GM23248 (cell line): ENCODE measurements around the gene ZSWIM5. TPM values are rescaled to one million over a fixed set of nuclear protein-coding genes. Genes with fewer than 3 reads are reported as not detected.
"Not testable (repeated sequence)": the region's sequence is repeated elsewhere in the genome, so short reads cannot be mapped to it uniquely, and the experiment has no call there.

ENCODE experiments used
- DNase-seq: peaks from one replicate; pipeline ENCODE4 v3.0.0-alpha.2; 2015
- H2AFZ ChIP-seq: fragments of 200-600 bp; sonication (generic); 2 replicates; pipeline ENCODE4 v1.6.1; 2016; ENCODE audit warnings: antibody characterized with exemption
- H3F3A ChIP-seq: fragments of 200-600 bp; sonication (generic); 2 replicates; pipeline ENCODE4 v1.6.1; 2016; ENCODE audit warnings: mild to moderate bottlenecking, antibody characterized with exemption, mixed run types; ENCODE audit not compliant: insufficient read depth
- H3K27ac ChIP-seq: fragments of 200-600 bp; sonication (generic); 2 replicates; pipeline ENCODE4 v1.5.1; 2016; ENCODE audit warnings: mild to moderate bottlenecking
- H3K27me3 ChIP-seq: fragments of 200-600 bp; sonication (generic); replicated peaks from 2 replicates; pipeline ENCODE4 v1.6.1; 2016; ENCODE audit warnings: mild to moderate bottlenecking; ENCODE audit not compliant: insufficient read depth
- H3K36me3 ChIP-seq: fragments of 200-600 bp; sonication (generic); 2 replicates; pipeline ENCODE4 v1.6.1; 2016; ENCODE audit warnings: low read depth, mild to moderate bottlenecking
- H3K4me1 ChIP-seq: fragments of 200-600 bp; sonication (generic); 2 replicates; pipeline ENCODE4 v1.6.1; 2016; ENCODE audit warnings: mild to moderate bottlenecking; ENCODE audit not compliant: insufficient read depth
- H3K4me2 ChIP-seq: fragments of 200-600 bp; sonication (generic); one replicate; pipeline ENCODE4 v1.6.1; 2016; ENCODE audit warnings: mild to moderate bottlenecking; ENCODE audit not compliant: unreplicated experiment
- H3K4me3 ChIP-seq: fragments of 200-600 bp; sonication (generic); 2 replicates; pipeline ENCODE4 v1.5.1; 2016; ENCODE audit warnings: mild to moderate bottlenecking
- H3K79me2 ChIP-seq: fragments of 200-600 bp; sonication (generic); 2 replicates; pipeline ENCODE4 v1.6.1; 2016; ENCODE audit warnings: mild to moderate bottlenecking; ENCODE audit not compliant: insufficient read depth
- H3K9ac ChIP-seq: fragments of 200-600 bp; sonication (generic); 2 replicates; pipeline ENCODE4 v1.6.1; 2016; ENCODE audit warnings: mild to moderate bottlenecking
- H3K9me2 ChIP-seq: fragments of 200-600 bp; sonication (generic); 2 replicates; pipeline ENCODE4 v1.6.1; 2016; ENCODE audit warnings: mixed run types, mild to moderate bottlenecking, moderate library complexity; ENCODE audit not compliant: insufficient read depth
- H3K9me3 ChIP-seq: fragments of 200-600 bp; sonication (generic); one replicate; pipeline ENCODE4 v1.6.1; 2017; ENCODE audit warnings: low read depth
- H4K20me1 ChIP-seq: fragments of 200-600 bp; sonication (generic); 2 replicates; pipeline ENCODE4 v1.6.0; 2016; ENCODE audit not compliant: insufficient read depth
- EZH2 ChIP-seq: fragments of 200-600 bp; sonication (generic); IDR thresholded peaks from 2 replicates; pipeline ENCODE4 v1.6.1; 2018; ENCODE audit warnings: antibody characterized with exemption, mild to moderate bottlenecking; ENCODE audit not compliant: insufficient read depth, poor library complexity, severe bottlenecking
- EZH2phosphoT487 ChIP-seq: fragments of 200-600 bp; sonication (generic); IDR thresholded peaks from 2 replicates; pipeline ENCODE4 v1.6.1; 2018; ENCODE audit warnings: antibody characterized with exemption, moderate library complexity, mild to moderate bottlenecking, low read depth; ENCODE audit not compliant: insufficient read depth
- WGBS, 2 experiments: methylation state at CpG; one replicate each; pipeline ENCODE4 v1.1.6; 2015 to 2017; ENCODE audit warnings: low lambda C conversion rate in 2 of 2, low coverage in 1 of 2; ENCODE audit errors: missing lambda C conversion rate in 2 of 2; 5-methylcytosine and 5-hydroxymethylcytosine counted together
- in situ Hi-C: fragments of 300-500 bp; cut with MboI; formaldehyde crosslinking; loops from 2 replicates; pipeline ENCODE4 v1.15.0; 2020
- polyA plus RNA-seq: library from polyadenylated mRNA; unstranded; fragments of >200 nt; fragmentation: Nextera tagmentation; extraction: Ambion mirVana; gene quantifications from 2 replicates; pipeline ENCODE4 v1.2.1, GENCODE V29; 2016
- total RNA-seq: library from RNA; depleted of rRNA; stranded (reverse); fragments of >200 nt; shearing (Covaris generic); gene quantifications from 2 replicates; pipeline ENCODE4 v1.2.3, GENCODE V29; 2014

The ZSWIM5 gene
- total and polyA plus RNA-seq, 2 experiments from 2014 or later, result 0.06 to 0.54 TPM

- in situ Hi-C loops, result no loop called here
- Histone ChIP-seq H3F3A (peaks cover 8% of the 10 kb centered on the region), H3K9ac (no peak overlapping the region), H3K27me3 (no peaks in the 10 kb centered on the region), H3K4me3 (no peak overlapping the region), H4K20me1 (no peaks in the 10 kb centered on the region), H3K9me3 (no peaks in the 10 kb centered on the region), H3K79me2 (no peaks in the 10 kb centered on the region), H3K4me2 (no peak overlapping the region), H3K9me2 (no peaks in the 10 kb centered on the region), H3K27ac (no peak overlapping the region), H2AFZ (no peak overlapping the region), H3K36me3 (no peaks in the 10 kb centered on the region), H3K4me1 (peaks cover 5% of the 10 kb centered on the region; the same call in 1 of the 2 replicates)
- 21 to 30% methylated on average over 2 of the region's 2 CpGs for WGBS, 2 experiments
- TF ChIP-seq EZH2phosphoT487, result no peak
- TF ChIP-seq EZH2, result no peak
- DNase-seq, result no peak
Observed at GRCh38 chr1:45238846-45239245, 32.4 kb upstream of the ZSWIM5 start.

GRCh38 chr1:45236136-45236535 lies 29.7 kb upstream of the ZSWIM5 start:
- Histone ChIP-seq H3K36me3 (no peaks in the 10 kb centered on the region), H3K9me3 (no peaks in the 10 kb centered on the region), H2AFZ (no peak overlapping the region), H3K79me2 (no peaks in the 10 kb centered on the region), H4K20me1 (no peaks in the 10 kb centered on the region), H3K9me2 (no peaks in the 10 kb centered on the region), H3K27me3 (no peaks in the 10 kb centered on the region), H3K4me2 (no peak overlapping the region), H3K9ac (no peak overlapping the region), H3F3A (no peaks in the 10 kb centered on the region), H3K4me3 (no peak overlapping the region), H3K4me1 (no peaks in the 10 kb centered on the region), H3K27ac (no peak overlapping the region)
- no peak for TF ChIP-seq EZH2
- no peak for TF ChIP-seq EZH2phosphoT487
- WGBS, 2 experiments, result 42 to 52% methylated on average over 1 of the region's 1 CpG
- in situ Hi-C loops, result no loop called here
- no peak for DNase-seq

GRCh38 chr1:45230537-45230936 lies 24.1 kb upstream of the ZSWIM5 start:
- H4K20me1 ChIP-seq, result no peaks in the 10 kb centered on the region
- no peak for DNase-seq
- no peaks in the 10 kb centered on the region for H3K9me2 ChIP-seq
- H3F3A ChIP-seq, result no peaks in the 10 kb centered on the region
- in situ Hi-C loops, result no loop called here
- no peak overlapping the region for H2AFZ ChIP-seq
- no peak overlapping the region for H3K4me2 ChIP-seq
- H3K79me2 ChIP-seq, result no peaks in the 10 kb centered on the region
- no peak overlapping the region for H3K9ac ChIP-seq
- no peak overlapping the region for H3K4me3 ChIP-seq
- no peaks in the 10 kb centered on the region for H3K27me3 ChIP-seq
- TF ChIP-seq EZH2phosphoT487 (no peak), EZH2 (no peak)
- no peaks in the 10 kb centered on the region for H3K9me3 ChIP-seq
- H3K36me3 ChIP-seq, result no peaks in the 10 kb centered on the region
- no peak overlapping the region for H3K27ac ChIP-seq
- 77 to 80% methylated on average over 1 of the region's 1 CpG for WGBS, 2 experiments
- no peaks in the 10 kb centered on the region for H3K4me1 ChIP-seq

- Histone ChIP-seq H3K4me3 (no peak overlapping the region), H3F3A (no peaks in the 10 kb centered on the region), H3K9ac (no peak overlapping the region), H3K9me2 (no peaks in the 10 kb centered on the region), H2AFZ (no peak overlapping the region), H3K9me3 (no peaks in the 10 kb centered on the region), H4K20me1 (no peaks in the 10 kb centered on the region), H3K79me2 (no peaks in the 10 kb centered on the region), H3K27ac (no peak overlapping the region), H3K36me3 (no peaks in the 10 kb centered on the region), H3K27me3 (no peaks in the 10 kb centered on the region), H3K4me1 (no peaks in the 10 kb centered on the region), H3K4me2 (no peak overlapping the region)
- TF ChIP-seq EZH2 (no peak), EZH2phosphoT487 (no peak)
- WGBS, 2 experiments, result 54 to 67% methylated on average over 2 to 5 of the region's 5 CpGs
- in situ Hi-C loops, result no loop called here
- no peak for DNase-seq
Observed at GRCh38 chr1:45225598-45225997, 19.2 kb upstream of the ZSWIM5 start.

GRCh38 chr1:45223710-45224109 lies 17.3 kb upstream of the ZSWIM5 start:
- H4K20me1 ChIP-seq, H3K36me3 ChIP-seq, DNase-seq, in situ Hi-C loops, H3K9me3 ChIP-seq, H3K27me3 ChIP-seq, H3F3A ChIP-seq, H3K4me1 ChIP-seq, H3K4me2 ChIP-seq, H2AFZ ChIP-seq, H3K9ac ChIP-seq, H3K9me2 ChIP-seq, H3K27ac ChIP-seq, H3K4me3 ChIP-seq, H3K79me2 ChIP-seq: not testable (repeated sequence)
- 81 to 85% methylated on average over 8 of the region's 9 CpGs for WGBS, 2 experiments
